GM19452 (cell line): ENCODE data around the gene KCNJ2.

Source experiments
- ATAC-seq: cut with Tn5 transposase; IDR thresholded peaks from one replicate; pipeline ENCODE4 v1.9.1; 2021; ENCODE audit not compliant: unreplicated experiment

Gene KCNJ2

GRCh38 chr17:70202840-70203239, 33.5 kb downstream of the KCNJ2 start:
- ATAC-seq: no peak

- no peak for ATAC-seq
Measured at GRCh38 chr17:70204431-70204830, 35.1 kb downstream of the KCNJ2 start.

GRCh38 chr17:70205401-70205800, 36.1 kb downstream of the KCNJ2 start:
- no peak for ATAC-seq

- ATAC-seq: no peak
Measured at GRCh38 chr17:70206361-70207010, 37.2 kb downstream of the KCNJ2 start.

GRCh38 chr17:70207184-70207583, 37.9 kb downstream of the KCNJ2 start:
- ATAC-seq: no peak

GRCh38 chr17:70208080-70208794, 38.9 kb downstream of the KCNJ2 start:
- ATAC-seq: no peak

- ATAC-seq: no peak
Measured at GRCh38 chr17:70208825-70209555, 39.7 kb downstream of the KCNJ2 start.

- no peak for ATAC-seq
Measured at GRCh38 chr17:70215656-70216055, 46.3 kb downstream of the KCNJ2 start.

- ATAC-seq: no peak
Measured at GRCh38 chr17:70217571-70217970, 48.2 kb downstream of the KCNJ2 start.

GRCh38 chr17:70225276-70225675, 55.9 kb downstream of the KCNJ2 start:
- ATAC-seq: no peak
